Activated T-cell treated with anti-CD3 and anti-CD28 coated beads, Interleukin-2, amount 50 U/mL, for 72 hours (primary cell): ENCODE data around the gene TM7SF3. TPM values are rescaled to one million over a fixed set of nuclear protein-coding genes. Genes with fewer than 3 reads are reported as not detected.
"Not testable (repeated sequence)": the region's sequence is repeated elsewhere in the genome, so short reads cannot be mapped to it uniquely, and the experiment has no call there.

Experiments used
- ATAC-seq, 2 donors: fragments of 150-1000 bp; cut with Tn5 transposase; replicated peaks in 1 of 2; 2 replicates each; pipeline ENCODE4 v1.10.0; 2021; ENCODE audit warnings: moderate library complexity in 2 of 2, mild to moderate bottlenecking in 1 of 2
- DNase-seq, 2 donors: peaks; one replicate each; pipeline ENCODE4 v3.0.0; 2021 to 2022; ENCODE audit warnings: mixed read lengths in 1 of 2
- H3K27ac Mint-ChIP-seq: one replicate; pipeline ENCODE4 v1.8.0; 2022; ENCODE audit warnings: mild to moderate bottlenecking, moderate library complexity, mixed read lengths
- H3K27me3 Mint-ChIP-seq: one replicate; pipeline ENCODE4 v1.8.0; 2022; ENCODE audit warnings: low read depth, mixed read lengths
- H3K36me3 Mint-ChIP-seq, 2 donors: one replicate each; pipeline ENCODE4 v1.8.0; 2022; ENCODE audit warnings: mixed read lengths in 2 of 2, mild to moderate bottlenecking in 1 of 2; ENCODE audit not compliant: insufficient read depth in 2 of 2
- H3K4me1 Mint-ChIP-seq: one replicate; pipeline ENCODE4 v1.8.0; 2022; ENCODE audit warnings: low read depth, mixed read lengths
- H3K4me3 Mint-ChIP-seq, 2 donors: one replicate each; pipeline ENCODE4 v1.8.0; 2022; ENCODE audit warnings: mild to moderate bottlenecking in 2 of 2, mixed read lengths in 2 of 2, moderate library complexity in 2 of 2
- H3K9me3 Mint-ChIP-seq, 2 donors: one replicate each; pipeline ENCODE4 v1.8.0; 2022; ENCODE audit warnings: mixed read lengths in 2 of 2
- total RNA-seq, 2 donors: library from RNA; stranded (reverse); gene quantifications; one replicate each; pipeline ENCODE4 v1.2.3, GENCODE V29; 2022

Gene TM7SF3
- total RNA-seq, 2 donors from 2014 or later, result 45.4 to 71.0 TPM

- DNase-seq, result no peak
- H3K27me3 Mint-ChIP-seq, result no peaks in the 10 kb centered on the region
Observed at GRCh38 chr12:26988703-26989102, 25.5 kb downstream of the TM7SF3 start.

GRCh38 chr12:26987634-26988424, 26.4 kb downstream of the TM7SF3 start:
- H3K4me1 Mint-ChIP-seq, result peaks cover 8% of the 10 kb centered on the region
- ATAC-seq, result no peak
- H3K4me3 Mint-ChIP-seq, result no peak overlapping the region
- H3K9me3 Mint-ChIP-seq, result no peaks in the 10 kb centered on the region
- no peak overlapping the region for H3K27ac Mint-ChIP-seq
- H3K27me3 Mint-ChIP-seq, result no peaks in the 10 kb centered on the region
- H3K36me3 Mint-ChIP-seq, result peaks cover 7 to 12% of the 10 kb centered on the region in 2 donors
- no peak for DNase-seq

More at GRCh38 chr12:26988703-26989102, 25.5 kb downstream of the TM7SF3 start:
- ATAC-seq, result no peak
- H3K4me1 Mint-ChIP-seq, result peaks cover 8% of the 10 kb centered on the region
- no peak overlapping the region for H3K4me3 Mint-ChIP-seq
- H3K9me3 Mint-ChIP-seq, result no peaks in the 10 kb centered on the region
- H3K27ac Mint-ChIP-seq, result no peak overlapping the region
- peaks cover 7 to 12% of the 10 kb centered on the region in 2 donors for H3K36me3 Mint-ChIP-seq

GRCh38 chr12:26982866-26983265, 31.3 kb downstream of the TM7SF3 start:
- H3K27me3 Mint-ChIP-seq, result no peaks in the 10 kb centered on the region
- H3K9me3 Mint-ChIP-seq, result no peaks in the 10 kb centered on the region
- ATAC-seq, result no peak
- H3K27ac Mint-ChIP-seq, result no peak overlapping the region
- no peak for DNase-seq
- H3K4me3 Mint-ChIP-seq, result no peak overlapping the region
- H3K4me1 Mint-ChIP-seq, result peaks cover 8% of the 10 kb centered on the region
- peaks cover 9 to 20% of the 10 kb centered on the region in 2 donors for H3K36me3 Mint-ChIP-seq

- Mint-ChIP-seq H3K36me3 (peaks cover 1 to 12% of the 10 kb centered on the region in 2 donors), H3K4me1 (peaks cover 12% of the 10 kb centered on the region), H3K27me3 (no peaks in the 10 kb centered on the region), H3K4me3 (no peak overlapping the region), H3K9me3 (no peaks in the 10 kb centered on the region), H3K27ac (no peak overlapping the region)
- ATAC-seq (no peak), DNase-seq (no peak)
Observed at GRCh38 chr12:26979733-26980132, 34.5 kb downstream of the TM7SF3 start.

GRCh38 chr12:26978801-26979200, 35.4 kb downstream of the TM7SF3 start:
- Mint-ChIP-seq H3K4me1 (peaks cover 6% of the 10 kb centered on the region), H3K4me3 (no peak overlapping the region), H3K36me3 (peaks cover 4 to 11% of the 10 kb centered on the region in 2 donors), H3K27me3 (no peaks in the 10 kb centered on the region), H3K9me3 (no peaks in the 10 kb centered on the region), H3K27ac (no peak overlapping the region)
- ATAC-seq (no peak), DNase-seq (no peak)

- no peaks in the 10 kb centered on the region for H3K27me3 Mint-ChIP-seq
- no peak for ATAC-seq
- H3K4me1 Mint-ChIP-seq, result peaks cover 15% of the 10 kb centered on the region
- H3K36me3 Mint-ChIP-seq, result peaks cover 4 to 9% of the 10 kb centered on the region in 2 donors
- DNase-seq, result no peak
- no peak overlapping the region for H3K27ac Mint-ChIP-seq
- no peak overlapping the region for H3K4me3 Mint-ChIP-seq
- H3K9me3 Mint-ChIP-seq, result no peaks in the 10 kb centered on the region
Observed at GRCh38 chr12:26976687-26977086, 37.5 kb downstream of the TM7SF3 start.

- ATAC-seq (peak; percentile 100), DNase-seq (peak; percentile 72 to 75)
- Mint-ChIP-seq H3K27me3 (no peaks in the 10 kb centered on the region), H3K36me3 (peaks cover 6 to 12% of the 10 kb centered on the region in 2 donors), H3K4me1 (peaks cover 22% of the 10 kb centered on the region), H3K27ac (peak overlapping the region; percentile 42), H3K9me3 (no peaks in the 10 kb centered on the region), H3K4me3 (peak overlapping the region in 1 of 2 donors; percentile 31)
Observed at GRCh38 chr12:26971963-26972362, 42.2 kb downstream of the TM7SF3 start.

- no peaks in the 10 kb centered on the region for H3K27me3 Mint-ChIP-seq
- H3K4me1 Mint-ChIP-seq, result peaks cover 17% of the 10 kb centered on the region
- H3K36me3 Mint-ChIP-seq, result peaks cover 6 to 9% of the 10 kb centered on the region in 2 donors
- no peak for ATAC-seq
- no peaks in the 10 kb centered on the region for H3K9me3 Mint-ChIP-seq
- DNase-seq, result no peak
- H3K4me3 Mint-ChIP-seq, result no peak overlapping the region
- no peak overlapping the region for H3K27ac Mint-ChIP-seq
Observed at GRCh38 chr12:26970136-26970535, 44.0 kb downstream of the TM7SF3 start.

GRCh38 chr12:26966842-26967241, 47.3 kb downstream of the TM7SF3 start:
- peaks cover 10% of the 10 kb centered on the region for H3K4me1 Mint-ChIP-seq
- no peak for DNase-seq
- ATAC-seq, result no peak
- H3K27me3 Mint-ChIP-seq, result no peaks in the 10 kb centered on the region
- H3K4me3 Mint-ChIP-seq, result no peak overlapping the region
- no peak overlapping the region for H3K27ac Mint-ChIP-seq
- H3K36me3 Mint-ChIP-seq, result peaks cover 3 to 10% of the 10 kb centered on the region in 2 donors
- no peaks in the 10 kb centered on the region for H3K9me3 Mint-ChIP-seq

- H3K36me3 Mint-ChIP-seq, result peaks cover 3 to 8% of the 10 kb centered on the region in 2 donors
- H3K4me3 Mint-ChIP-seq, result no peak overlapping the region
- no peaks in the 10 kb centered on the region for H3K9me3 Mint-ChIP-seq
- no peak overlapping the region for H3K27ac Mint-ChIP-seq
- ATAC-seq (no peak), DNase-seq (no peak)
- H3K4me1 Mint-ChIP-seq, result no peaks in the 10 kb centered on the region
- H3K27me3 Mint-ChIP-seq, result no peaks in the 10 kb centered on the region
Observed at GRCh38 chr12:26963413-26963812, 50.8 kb downstream of the TM7SF3 start.

- Mint-ChIP-seq H3K27me3 (no peaks in the 10 kb centered on the region), H3K4me3 (no peak overlapping the region), H3K27ac (no peak overlapping the region), H3K36me3 (peaks cover 2 to 5% of the 10 kb centered on the region in 2 donors), H3K4me1 (no peaks in the 10 kb centered on the region), H3K9me3 (no peaks in the 10 kb centered on the region)
- ATAC-seq (no peak), DNase-seq (no peak)
Observed at GRCh38 chr12:26961803-26962202, 52.4 kb downstream of the TM7SF3 start.

- not testable (repeated sequence) for ATAC-seq, H3K27ac Mint-ChIP-seq, H3K36me3 Mint-ChIP-seq, H3K27me3 Mint-ChIP-seq, H3K4me3 Mint-ChIP-seq, DNase-seq, H3K9me3 Mint-ChIP-seq, H3K4me1 Mint-ChIP-seq
Observed at GRCh38 chr12:26961391-26961790, 52.8 kb downstream of the TM7SF3 start.

GRCh38 chr12:26954027-26954426, 60.2 kb downstream of the TM7SF3 start:
- Mint-ChIP-seq H3K27ac (no peak overlapping the region), H3K4me1 (peaks cover 38% of the 10 kb centered on the region), H3K27me3 (no peaks in the 10 kb centered on the region), H3K9me3 (no peaks in the 10 kb centered on the region), H3K36me3 (peaks cover 7 to 14% of the 10 kb centered on the region in 2 donors), H3K4me3 (no peak overlapping the region)
- ATAC-seq (no peak), DNase-seq (no peak)

GRCh38 chr12:26953447-26953846, 60.7 kb downstream of the TM7SF3 start:
- Mint-ChIP-seq H3K27me3 (no peaks in the 10 kb centered on the region), H3K4me3 (peak overlapping the region in 1 of 2 donors; percentile 47), H3K27ac (no peak overlapping the region), H3K36me3 (peaks cover 8 to 17% of the 10 kb centered on the region in 2 donors), H3K9me3 (peaks cover under 1% of the 10 kb centered on the region in 2 donors), H3K4me1 (peaks cover 40% of the 10 kb centered on the region)
- ATAC-seq, result peak in 1 of 2 donors; percentile 77
- DNase-seq, result no peak
